ENCODE results near the gene STXBP2.

STXBP2 gene

GRCh38 chr19:7636691-7637373 lies at the start of gene STXBP2:
STXBP2 (plus strand) TSS chr19:7637110; CDS start chr19:7637150, 40 bp downstream.
- H3K4me3 ChIP-seq (replicated peaks in 1 of 2; ENCODE audit: low read depth in 2 of 2, low read length in 2 of 2) = peak within 1 kb of the TSS; percentile 54 to 57
- TF ChIP-seq CTCF (IDR thresholded peaks at IDR 0.05; ENCODE audit: low read depth, low read length) = no peak

GRCh38 chr19:7589822-7590221 lies 47.1 kb upstream of the STXBP2 start:
- no peak for TF ChIP-seq CTCF (IDR thresholded peaks at IDR 0.05; ENCODE audit: low read depth, low read length)
- no peak for DNase-seq (ENCODE audit: low read depth in 2 of 2)
- no peak overlapping the region for H3K4me3 ChIP-seq (replicated peaks in 1 of 2; ENCODE audit: low read depth in 2 of 2, low read length in 2 of 2)

More at GRCh38 chr19:7636691-7637373, at the start of gene STXBP2:
- DNase-seq (ENCODE audit: low read depth in 2 of 2) = peak; percentile 31 to 46

GRCh38 chr19:7590256-7590655 lies 46.7 kb upstream of the STXBP2 start:
- no peak for TF ChIP-seq CTCF (IDR thresholded peaks at IDR 0.05; ENCODE audit: low read depth, low read length)
- H3K4me3 ChIP-seq (replicated peaks in 1 of 2; ENCODE audit: low read depth in 2 of 2, low read length in 2 of 2) = no peak overlapping the region
- no peak for DNase-seq (ENCODE audit: low read depth in 2 of 2)

- no peak for DNase-seq (ENCODE audit: low read depth in 2 of 2)
- H3K4me3 ChIP-seq (replicated peaks in 1 of 2; ENCODE audit: low read depth in 2 of 2, low read length in 2 of 2) = no peak within 1 kb of the TSS
- TF ChIP-seq CTCF (IDR thresholded peaks at IDR 0.05; ENCODE audit: low read depth, low read length) = no peak
Observed at GRCh38 chr19:7595466-7596133, 41.3 kb upstream of the STXBP2 start, which contains the start of gene CAMSAP3. CAMSAP3 (plus strand) TSS chr19:7595863; CDS start chr19:7596003, 140 bp downstream.

GRCh38 chr19:7596211-7596937 lies 40.5 kb upstream of the STXBP2 start:
- DNase-seq (ENCODE audit: low read depth in 2 of 2) = no peak
- H3K4me3 ChIP-seq (replicated peaks in 1 of 2; ENCODE audit: low read depth in 2 of 2, low read length in 2 of 2) = no peak overlapping the region
- no peak for TF ChIP-seq CTCF (IDR thresholded peaks at IDR 0.05; ENCODE audit: low read depth, low read length)

- no peak for TF ChIP-seq CTCF (IDR thresholded peaks at IDR 0.05; ENCODE audit: low read depth, low read length)
- DNase-seq (ENCODE audit: low read depth in 2 of 2) = no peak
- no peak overlapping the region for H3K4me3 ChIP-seq (replicated peaks in 1 of 2; ENCODE audit: low read depth in 2 of 2, low read length in 2 of 2)
Observed at GRCh38 chr19:7597689-7598088, 39.2 kb upstream of the STXBP2 start.
